GM15510 (cell line): ENCODE data around the gene SLC44A1.

Source experiments
- POLR2A ChIP-seq: IDR thresholded peaks from 3 replicates; pipeline ENCODE4 v1.6.1; 2011; ENCODE audit warnings: borderline replicate concordance; ENCODE audit not compliant: insufficient read length; ENCODE audit errors: extremely low read depth

Gene SLC44A1

GRCh38 chr9:105244003-105244733, at the start of gene SLC44A1:
Gene SLC44A1 (plus strand): TSS chr9:105244651. CDS start chr9:105244869, 218 bp downstream.
- TF ChIP-seq POLR2A = peak; percentile 31

- no peak for TF ChIP-seq POLR2A
Measured at GRCh38 chr9:105195259-105195658, 49.2 kb upstream of the SLC44A1 start.

GRCh38 chr9:105198023-105198422, 46.4 kb upstream of the SLC44A1 start:
- TF ChIP-seq POLR2A = no peak

- TF ChIP-seq POLR2A = no peak
Measured at GRCh38 chr9:105198865-105199264, 45.6 kb upstream of the SLC44A1 start.

- TF ChIP-seq POLR2A = no peak
Measured at GRCh38 chr9:105204416-105204815, 40.0 kb upstream of the SLC44A1 start.

GRCh38 chr9:105205787-105206495, 38.5 kb upstream of the SLC44A1 start:
- no peak for TF ChIP-seq POLR2A

GRCh38 chr9:105206496-105206820, 38.0 kb upstream of the SLC44A1 start:
- TF ChIP-seq POLR2A = no peak

- TF ChIP-seq POLR2A = no peak
Measured at GRCh38 chr9:105206821-105207699, 37.4 kb upstream of the SLC44A1 start.

- no peak for TF ChIP-seq POLR2A
Measured at GRCh38 chr9:105216440-105217178, 27.8 kb upstream of the SLC44A1 start.

GRCh38 chr9:105218673-105219072, 25.8 kb upstream of the SLC44A1 start:
- no peak for TF ChIP-seq POLR2A

GRCh38 chr9:105219291-105219805, 25.1 kb upstream of the SLC44A1 start:
- no peak for TF ChIP-seq POLR2A

GRCh38 chr9:105220451-105220850, 24.0 kb upstream of the SLC44A1 start:
- TF ChIP-seq POLR2A = no peak

- no peak for TF ChIP-seq POLR2A
Measured at GRCh38 chr9:105223544-105224140, 20.8 kb upstream of the SLC44A1 start.

- no peak for TF ChIP-seq POLR2A
Measured at GRCh38 chr9:105226055-105226454, 18.4 kb upstream of the SLC44A1 start.
